GM19397 (cell line): ENCODE results near the gene TEX264.

Experiments
- ATAC-seq: cut with Tn5 transposase; IDR thresholded peaks from one replicate; pipeline ENCODE4 v1.9.1; 2021; ENCODE audit warnings: mild to moderate bottlenecking, moderate library complexity; ENCODE audit not compliant: unreplicated experiment

TEX264 gene

DNA sequence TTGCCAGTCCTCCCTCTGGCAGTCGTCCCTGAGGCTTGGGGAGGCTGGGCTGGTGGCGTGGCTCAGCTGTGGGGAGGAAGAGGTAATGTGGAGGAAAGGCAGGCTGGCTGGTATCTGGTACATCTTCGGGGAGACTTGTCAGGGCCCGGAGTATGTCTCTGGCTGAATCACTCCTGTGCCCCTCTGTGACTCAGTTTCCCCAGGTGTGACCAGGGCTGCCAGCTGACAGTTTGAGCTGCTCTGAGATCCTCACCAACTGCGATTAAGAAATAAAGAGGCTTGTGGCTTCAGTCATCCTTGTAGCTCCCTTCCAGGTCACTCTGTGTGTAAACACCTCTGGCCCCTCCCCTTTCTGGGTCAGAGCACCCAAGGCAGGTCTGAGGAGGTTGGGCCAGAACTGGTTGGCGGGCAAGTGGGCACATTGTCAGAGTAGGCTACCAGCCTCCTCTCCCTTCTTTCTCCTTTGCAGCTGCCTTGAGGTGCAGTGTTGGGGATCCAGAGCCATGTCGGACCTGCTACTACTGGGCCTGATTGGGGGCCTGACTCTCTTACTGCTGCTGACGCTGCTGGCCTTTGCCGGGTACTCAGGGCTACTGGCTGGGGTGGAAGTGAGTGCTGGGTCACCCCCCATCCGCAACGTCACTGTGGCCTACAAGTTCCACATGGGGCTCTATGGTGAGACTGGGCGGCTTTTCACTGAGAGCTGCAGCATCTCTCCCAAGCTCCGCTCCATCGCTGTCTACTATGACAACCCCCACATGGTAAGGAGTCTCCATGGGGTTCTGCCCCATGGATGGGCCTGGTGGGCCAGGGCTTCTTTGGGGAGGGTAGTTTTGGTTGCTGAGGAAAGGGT, 3.0 kb downstream of the TEX264 start:
- no peak for ATAC-seq

DNA sequence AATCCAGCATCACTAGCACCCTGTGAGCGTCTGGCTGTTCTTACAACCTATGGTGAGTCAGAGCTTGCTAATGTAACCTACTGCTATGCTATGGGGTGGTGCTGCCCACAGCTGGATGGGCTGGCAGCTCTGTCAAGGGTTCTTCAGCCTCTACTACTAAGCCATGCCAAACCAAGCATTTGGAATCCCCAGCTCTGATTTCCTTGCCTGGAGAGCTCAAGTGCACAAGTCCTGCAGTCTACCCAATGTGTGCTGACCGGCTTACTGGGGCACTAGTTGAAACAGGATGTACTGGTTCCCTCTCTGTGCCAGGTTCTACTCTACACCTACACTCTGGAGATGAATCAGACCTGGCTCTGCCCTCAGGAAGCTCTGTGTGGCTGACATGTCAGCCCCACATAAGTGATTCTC, 4.2 kb downstream of the TEX264 start:
- no peak for ATAC-seq

DNA sequence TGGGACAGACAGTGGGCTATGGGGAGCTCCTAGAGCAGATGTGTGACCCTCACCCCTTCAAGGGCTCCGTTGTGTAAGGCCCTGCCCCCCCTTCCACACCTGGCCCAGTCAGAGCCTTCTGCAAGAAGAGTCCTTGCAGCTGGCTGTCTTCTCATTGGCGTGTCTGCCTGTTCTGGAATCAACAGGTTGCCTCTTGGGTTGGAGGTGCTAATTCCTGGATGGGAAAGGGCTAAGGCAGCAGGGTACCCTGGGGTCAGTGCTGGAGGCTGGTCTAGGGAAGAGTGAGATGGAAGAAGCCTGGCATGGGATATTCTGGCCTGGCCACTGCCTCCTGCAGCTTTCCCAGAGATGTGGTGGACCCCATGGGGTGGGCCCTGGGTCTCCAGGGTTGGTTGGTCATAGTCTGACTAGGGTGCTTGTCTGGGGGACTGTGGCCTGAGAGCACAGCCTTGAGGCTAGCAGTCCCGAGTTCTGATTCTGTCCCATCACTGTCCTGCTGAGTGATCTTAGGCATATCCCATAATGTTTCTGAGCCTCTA, 5.1 kb downstream of the TEX264 start:
- ATAC-seq = no peak

DNA sequence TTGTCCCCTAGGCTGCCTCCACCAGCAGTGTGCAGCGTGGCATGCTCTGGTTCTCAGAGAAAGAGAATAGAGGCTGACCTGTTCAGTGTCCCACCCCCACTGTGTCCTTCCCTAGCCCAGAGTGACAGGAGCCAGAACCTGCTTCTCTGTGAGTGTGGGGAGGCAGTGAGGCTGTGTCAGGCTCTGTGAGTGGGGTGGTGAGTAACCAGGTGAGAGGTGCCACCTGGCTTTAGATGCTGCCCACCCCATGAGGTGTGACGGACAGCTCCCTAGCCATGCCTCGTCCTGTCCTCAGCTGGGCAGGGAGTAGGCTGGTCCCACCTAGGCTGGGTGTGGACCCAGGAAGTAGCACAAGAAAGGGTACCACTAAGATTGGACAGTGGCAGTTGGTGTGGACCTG, 6.3 kb downstream of the TEX264 start:
- no peak for ATAC-seq

DNA sequence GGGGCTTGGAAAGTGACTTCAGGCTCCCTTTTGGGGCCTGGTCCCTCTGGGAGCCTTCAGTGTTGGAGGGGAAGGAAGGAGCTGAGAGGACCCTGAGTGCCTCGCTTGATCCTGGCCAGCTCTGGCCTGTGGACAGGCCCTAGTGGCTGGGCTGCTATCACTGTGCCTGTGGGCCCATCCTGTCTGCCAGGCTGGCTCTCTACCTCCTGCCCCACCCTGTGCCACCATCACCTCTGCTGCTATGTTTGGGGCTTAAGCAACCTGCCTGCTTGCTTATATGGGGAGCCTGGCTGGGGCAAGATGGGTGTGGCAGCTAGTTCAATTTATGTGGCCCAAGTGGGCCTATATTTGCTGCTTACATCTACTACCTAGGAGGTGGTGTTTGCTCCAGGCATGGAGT, 7.1 kb downstream of the TEX264 start:
- ATAC-seq = no peak

DNA sequence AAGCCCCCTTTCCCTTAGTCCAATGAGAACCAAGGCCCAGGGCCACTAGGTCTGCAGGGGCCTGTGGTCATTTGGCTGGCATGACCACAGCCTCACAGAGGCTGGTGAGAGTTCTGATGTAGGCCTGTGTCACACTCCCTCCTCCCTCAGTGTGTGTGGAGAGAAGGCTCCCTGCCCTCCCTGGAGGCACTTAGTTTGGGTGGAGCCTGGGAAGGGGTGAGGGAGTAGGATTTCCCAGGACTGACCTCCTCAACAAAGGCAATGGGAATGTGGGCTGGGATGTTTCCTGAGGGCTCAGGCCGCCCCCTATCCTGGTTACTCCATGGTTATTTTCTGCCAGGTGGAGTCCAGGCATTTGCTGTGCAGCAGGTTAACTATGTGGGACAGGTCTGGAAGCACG, 7.6 kb downstream of the TEX264 start:
- no peak for ATAC-seq

DNA sequence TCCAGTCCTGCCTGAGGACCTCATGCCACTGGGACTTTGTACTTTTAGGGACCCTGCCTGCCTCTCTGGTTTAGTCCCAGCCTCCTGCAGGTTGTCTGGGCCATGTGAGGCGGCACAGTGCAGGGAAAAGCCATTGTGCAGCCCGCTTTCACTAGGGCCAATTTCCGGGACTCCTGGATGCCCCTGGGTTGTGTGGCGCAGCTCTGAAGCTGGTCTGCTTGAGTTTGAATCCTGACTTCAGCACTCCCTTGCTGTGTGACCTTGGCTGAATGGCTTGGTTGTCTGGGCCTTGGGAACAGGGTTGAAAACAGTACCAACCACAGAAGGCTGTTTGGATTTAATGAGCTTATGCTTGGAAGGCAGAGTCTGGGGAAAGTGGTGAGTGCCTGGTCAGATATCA, 8.3 kb downstream of the TEX264 start:
- ATAC-seq = no peak

DNA sequence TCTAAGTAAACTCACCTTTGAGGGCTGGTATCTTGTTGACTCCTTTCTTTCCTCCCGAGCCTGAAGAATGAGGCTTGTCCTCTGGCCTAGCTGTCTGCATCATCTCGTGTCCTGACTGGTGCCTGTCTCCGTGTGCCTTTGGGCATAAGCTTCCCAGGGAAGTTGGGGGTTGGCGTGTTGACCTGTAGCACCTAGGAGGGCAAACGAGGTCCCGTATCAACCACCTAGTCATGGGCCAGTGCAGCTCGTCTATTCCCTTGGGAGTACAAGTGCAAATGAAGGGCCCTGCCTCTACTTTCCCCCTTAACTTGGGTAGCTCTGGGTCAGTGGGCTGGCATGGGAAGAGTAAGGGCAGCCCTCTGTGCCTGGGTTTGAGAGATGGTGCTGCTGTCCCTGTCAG, 8.7 kb downstream of the TEX264 start:
- ATAC-seq = no peak

DNA sequence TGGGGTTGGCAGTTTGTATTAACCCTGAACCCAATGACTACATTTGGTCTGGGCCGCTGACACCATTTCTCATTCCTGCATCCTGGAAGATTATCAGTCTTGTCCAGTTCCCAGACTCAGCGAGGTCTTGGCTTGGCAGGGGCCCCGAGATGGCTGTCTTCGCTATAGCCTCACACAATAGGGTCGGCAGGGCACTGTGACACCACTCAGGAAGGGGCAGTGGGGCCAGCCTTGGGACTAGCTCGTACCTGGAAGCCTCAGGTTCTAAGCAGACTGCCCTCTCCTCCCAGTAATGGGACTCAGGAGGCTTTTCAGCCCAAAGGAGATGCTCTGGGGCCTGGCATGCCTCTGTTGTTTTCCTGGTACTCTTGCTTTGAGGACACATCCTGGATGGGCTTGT, 9.1 kb downstream of the TEX264 start:
- ATAC-seq = no peak

DNA sequence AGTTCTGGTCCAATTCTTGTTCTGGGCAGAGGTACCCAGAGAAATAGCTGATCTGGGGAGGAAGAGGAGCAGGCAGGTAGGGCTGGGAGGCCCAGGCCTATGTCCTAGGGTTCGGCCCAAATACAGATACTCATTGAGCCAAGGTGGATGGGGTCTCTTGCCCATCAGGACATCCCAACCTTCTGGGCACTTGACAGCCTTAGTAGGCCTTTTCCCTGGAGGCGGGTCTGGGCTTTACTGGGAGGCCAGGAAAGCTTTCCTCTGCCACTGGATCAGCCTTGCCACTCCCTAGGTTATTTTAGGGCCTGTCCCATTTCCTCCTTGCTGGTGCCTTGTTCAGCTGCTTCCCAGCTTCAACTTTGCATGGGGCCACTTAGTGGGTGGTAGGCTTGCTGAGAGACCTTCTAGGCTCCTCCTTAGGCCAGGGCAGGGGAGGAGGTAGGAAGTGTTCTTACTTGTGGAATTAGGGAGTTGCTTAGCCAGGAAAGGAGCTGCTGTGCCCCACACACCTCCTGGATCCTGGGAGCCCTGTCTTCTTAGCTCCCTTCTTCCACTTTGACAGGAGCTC, 9.7 kb downstream of the TEX264 start:
- ATAC-seq = no peak

DNA sequence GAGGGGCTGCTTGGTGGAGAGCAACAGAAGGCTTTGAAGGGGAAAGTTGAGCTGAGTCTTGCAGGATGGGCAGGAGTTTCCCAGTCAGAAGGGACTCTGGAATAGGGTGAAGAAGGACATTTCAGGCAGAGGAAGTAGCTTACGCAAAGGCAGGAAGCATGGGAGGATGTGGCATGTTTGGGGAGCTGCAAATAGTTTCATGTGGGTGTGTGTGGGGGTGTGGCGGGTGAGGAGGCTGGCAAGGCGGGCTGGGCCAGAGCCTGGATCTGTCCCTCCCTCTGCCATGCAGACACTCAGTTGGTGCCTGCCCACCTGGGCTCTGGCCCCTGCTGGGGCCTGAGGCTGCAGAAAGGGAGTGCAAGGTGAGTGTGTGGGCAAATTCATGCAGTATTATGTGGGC, 10.4 kb downstream of the TEX264 start:
- ATAC-seq = no peak

DNA sequence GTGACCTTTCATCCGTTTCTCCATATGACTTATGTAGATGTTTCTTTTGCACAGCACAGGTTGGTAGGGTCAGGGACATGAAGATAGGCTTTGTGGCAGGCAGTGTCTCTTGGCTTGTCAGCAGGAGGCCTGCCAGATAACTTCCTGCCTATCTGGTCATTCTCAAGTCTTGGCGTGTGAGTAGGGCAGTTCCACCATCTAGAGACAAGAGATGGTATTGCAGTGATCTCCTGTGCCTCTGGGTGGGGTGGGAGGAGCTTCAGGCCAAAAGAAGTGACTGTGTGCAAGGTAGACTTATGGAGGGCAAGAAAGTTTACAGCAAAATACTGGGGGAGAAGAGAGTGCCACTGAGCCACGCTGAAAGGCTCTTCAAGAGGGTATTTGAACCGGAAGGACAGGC, 11.0 kb downstream of the TEX264 start:
- peak; percentile 74 for ATAC-seq

DNA sequence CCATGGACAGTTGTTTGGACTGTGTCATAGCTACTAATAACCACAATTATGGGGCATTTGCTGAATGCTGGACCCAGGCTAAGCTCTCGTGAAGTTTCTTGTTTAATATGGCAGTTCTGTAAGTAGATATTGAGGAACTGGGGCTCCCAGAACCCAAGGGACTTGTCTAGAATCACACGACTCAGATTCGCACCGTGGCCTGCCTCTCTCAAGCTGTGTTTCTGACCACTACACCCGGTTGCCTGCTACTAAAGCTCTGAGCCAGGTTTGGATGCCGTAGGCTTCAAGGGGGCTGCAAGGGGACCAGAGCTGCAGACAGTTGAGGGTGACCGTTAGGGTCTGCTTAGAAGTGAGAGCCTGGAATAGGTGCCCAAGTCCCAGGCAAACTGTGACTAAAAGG, 11.5 kb downstream of the TEX264 start:
- ATAC-seq = no peak

DNA sequence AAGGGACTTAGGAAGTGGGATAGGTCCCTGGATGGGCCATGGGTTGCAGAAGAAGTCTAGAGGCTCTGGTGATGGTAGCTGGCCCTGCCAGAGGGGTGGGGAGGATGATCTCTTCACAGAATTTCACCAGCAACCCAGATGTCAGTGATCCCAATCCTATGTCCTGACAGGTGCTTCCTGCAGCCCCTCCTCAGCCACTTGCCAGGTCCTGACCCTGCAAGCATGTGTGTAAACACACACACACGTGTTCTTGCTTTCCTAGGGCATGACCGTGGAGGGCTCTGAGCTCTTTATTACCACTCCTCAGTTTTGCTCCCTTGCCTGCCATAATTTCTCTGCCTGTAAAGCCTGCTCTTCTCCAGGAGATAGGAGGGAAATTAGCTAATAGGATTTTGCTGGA, 12.5 kb downstream of the TEX264 start:
- no peak for ATAC-seq

DNA sequence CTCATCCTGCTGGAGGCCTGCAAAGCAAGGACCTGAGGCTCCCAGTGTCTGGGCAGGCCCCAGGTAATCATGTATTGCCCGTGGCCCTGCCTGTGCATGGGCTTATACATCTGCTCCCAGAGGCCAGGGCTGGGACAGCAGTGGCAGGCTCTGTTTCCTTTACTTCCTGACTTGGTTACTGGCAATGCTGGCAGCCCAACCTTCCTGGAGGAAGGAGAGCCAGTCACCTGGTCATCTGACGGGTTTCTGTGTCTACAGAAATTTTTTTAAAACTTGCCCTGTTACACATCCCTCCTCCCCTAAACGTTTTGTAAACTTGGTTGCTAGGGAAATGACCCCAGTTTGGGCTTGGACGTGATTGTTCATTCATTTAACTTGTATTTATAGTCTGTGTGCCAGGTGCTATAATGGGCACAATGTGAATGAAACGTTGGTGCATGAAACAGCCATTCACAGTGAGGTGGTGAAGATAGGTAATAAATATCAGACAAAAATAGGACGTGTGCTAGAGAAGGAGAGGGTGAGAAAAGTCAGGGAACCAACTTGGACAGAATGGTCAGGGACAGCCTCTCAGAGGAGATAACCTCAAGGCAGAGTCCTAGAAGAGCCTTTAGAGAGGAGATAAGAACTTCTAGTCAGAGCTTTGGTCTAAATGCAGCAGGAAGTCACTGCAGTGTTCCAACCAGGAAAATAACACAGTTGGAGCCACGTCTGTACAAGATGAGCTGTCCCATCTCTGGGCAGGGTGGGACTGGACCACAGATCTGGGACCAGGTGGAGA, 14.1 kb downstream of the TEX264 start:
- ATAC-seq = no peak

DNA sequence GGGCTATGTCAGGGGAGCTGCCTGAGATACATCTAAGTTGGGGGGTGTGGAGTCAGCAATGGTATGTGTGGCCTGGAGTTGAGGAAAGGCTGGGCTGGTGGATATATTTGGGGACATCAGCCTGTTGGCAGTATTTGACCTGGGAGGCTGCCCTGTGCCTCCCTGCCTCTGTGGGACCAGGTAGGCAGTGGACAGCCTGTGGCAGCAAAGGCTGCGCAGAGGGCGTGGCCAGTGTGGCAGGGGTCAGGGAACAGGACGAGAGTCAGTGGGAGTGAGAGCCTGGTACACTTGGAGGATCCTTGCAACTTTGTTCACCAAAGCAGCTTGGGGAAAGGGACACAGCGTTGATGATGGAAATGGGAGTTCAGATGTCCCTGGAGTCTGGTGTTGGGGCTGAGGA, 15.0 kb downstream of the TEX264 start:
- ATAC-seq = no peak

DNA sequence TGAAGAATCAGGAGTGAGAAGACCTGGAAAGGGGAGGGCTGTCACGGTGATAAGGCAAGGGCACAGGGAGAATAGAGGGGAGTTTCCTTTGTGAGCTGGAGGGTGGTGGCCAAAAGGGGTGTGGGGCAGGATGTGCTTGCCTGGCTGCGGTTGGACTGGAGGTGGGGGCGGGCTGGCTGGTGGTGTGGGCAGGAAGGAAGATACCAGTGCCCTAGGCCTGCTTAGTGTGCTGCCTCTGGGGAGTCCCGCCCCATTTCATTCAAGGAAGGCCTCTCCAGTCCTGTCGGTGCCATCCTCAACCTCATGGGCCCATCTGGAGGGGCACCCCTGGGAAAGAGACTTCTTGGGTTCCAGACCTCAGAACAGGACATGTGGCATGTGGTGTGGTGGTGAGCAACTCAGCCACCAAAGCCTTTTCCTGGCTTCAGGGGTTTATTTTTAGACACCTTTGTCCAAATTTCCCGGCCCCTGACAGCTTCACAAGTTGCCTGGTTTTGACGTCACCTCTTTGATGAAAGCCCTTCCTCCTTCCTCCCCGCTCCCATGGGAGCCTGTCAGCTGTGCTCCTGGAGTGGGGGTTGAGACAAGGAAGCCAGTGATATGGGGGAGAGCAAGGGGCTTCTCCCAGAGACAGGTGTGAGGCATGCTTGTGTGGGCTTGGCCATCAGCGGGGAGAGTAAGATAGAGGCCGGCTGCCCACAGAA, 15.6 kb downstream of the TEX264 start:
- ATAC-seq = peak; percentile 66

DNA sequence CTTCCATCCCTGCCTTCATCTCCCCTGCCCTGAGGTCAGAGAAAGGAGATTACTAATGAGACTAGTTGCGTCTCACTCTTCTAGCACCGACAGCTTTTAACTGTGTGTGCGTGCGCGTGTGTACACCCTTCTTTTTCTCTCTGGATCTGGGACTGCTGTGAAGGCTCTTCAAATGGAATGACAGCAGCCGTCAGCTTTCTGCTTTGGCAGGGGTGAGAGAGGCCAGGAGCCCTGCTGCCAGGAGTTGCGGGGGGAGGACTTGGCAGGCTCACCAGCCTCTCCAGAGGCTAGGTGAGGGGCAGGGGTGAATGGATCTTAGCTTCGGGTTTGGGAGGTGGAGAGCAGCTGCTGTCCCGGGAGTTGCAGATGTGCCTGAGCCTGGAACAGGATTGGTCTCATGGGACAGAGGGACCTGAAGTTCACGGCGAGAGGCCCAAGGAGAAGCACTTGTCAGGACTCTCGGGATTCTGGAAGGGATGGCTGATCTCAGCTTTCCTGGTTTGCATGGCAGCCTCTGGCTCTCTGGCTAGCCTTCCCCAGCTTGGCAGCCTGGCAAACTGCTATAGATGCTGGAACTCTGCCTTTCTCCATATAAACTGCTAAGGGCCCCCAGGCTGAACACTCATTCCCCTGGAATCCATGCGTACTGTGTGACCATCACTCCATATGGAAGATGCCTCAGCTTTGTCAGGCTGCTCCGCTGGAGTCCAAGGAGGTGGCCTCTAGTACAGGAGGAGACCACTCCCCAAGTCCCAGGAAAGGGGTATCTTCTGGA, 16.6 kb downstream of the TEX264 start:
- no peak for ATAC-seq

DNA sequence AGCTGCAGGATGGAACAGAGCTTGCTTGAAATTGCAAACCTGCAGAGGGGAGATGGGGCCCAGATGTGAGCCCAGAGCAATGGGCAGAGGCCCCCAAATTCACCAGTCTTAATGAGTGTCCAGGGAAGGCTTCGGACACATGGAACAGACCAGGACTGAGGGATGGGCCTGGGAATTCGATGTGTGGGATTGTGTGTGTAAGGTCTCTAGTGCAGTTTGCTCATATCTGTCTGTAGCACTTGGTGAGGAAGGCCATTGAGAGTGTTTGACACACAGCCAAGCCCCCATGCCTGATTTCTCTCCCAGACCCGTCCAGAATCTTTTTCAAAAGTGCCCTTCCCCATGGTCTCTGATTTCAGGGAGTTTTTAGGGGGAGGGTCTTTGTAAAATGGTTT, 17.2 kb downstream of the TEX264 start:
- no peak for ATAC-seq

DNA sequence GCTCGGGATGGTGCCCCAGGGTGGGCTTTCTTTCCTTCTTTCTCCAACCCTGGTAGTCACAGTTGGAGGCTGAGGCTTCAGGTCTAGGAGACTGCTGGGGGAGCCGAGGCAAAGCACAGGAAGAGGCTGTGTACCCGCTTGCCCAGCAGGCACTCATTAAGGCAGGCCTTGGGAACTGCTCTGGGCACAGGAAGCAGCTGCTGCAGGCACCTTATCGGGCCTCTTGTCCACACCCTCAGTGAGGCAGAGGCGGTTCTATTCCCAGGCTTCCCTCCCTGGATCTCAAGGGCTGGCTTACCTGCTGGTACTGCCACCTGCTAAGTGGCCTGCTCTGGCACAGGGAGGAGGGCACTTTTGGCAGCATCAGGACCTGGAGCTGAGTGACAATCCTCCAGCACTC, 20.0 kb downstream of the TEX264 start:
- no peak for ATAC-seq
